WTC11 (cell line): ENCODE results near the gene CADM1.

ENCODE experiments used
- CREB1 ChIP-seq: sonication (generic); formaldehyde crosslinking; IDR thresholded peaks from 2 replicates; pipeline ENCODE4 v1.8.0; 2023; ENCODE audit warnings: mild to moderate bottlenecking, missing genetic modification reagents
- JAZF1 ChIP-seq: fragments of 250-450 bp; sonication (Bioruptor Pico); IDR thresholded peaks from 2 replicates; pipeline ENCODE4 v1.9.0; 2021; ENCODE audit warnings: moderate library complexity, mild to moderate bottlenecking, inconsistent platforms
- NFE2L1 ChIP-seq: sonication (generic); formaldehyde crosslinking; IDR thresholded peaks from 2 replicates; pipeline ENCODE4 v1.8.1; 2023; ENCODE audit warnings: missing genetic modification reagents
- TEAD4 ChIP-seq: sonication (generic); formaldehyde crosslinking; IDR thresholded peaks from 2 replicates; pipeline ENCODE4 v1.8.0; 2022; ENCODE audit warnings: mild to moderate bottlenecking, missing genetic modification reagents
- ZNF121 ChIP-seq: sonication (generic); formaldehyde crosslinking; IDR thresholded peaks from 2 replicates; pipeline ENCODE4 v1.8.0; 2023; ENCODE audit warnings: missing genetic modification reagents
- ZNF138 ChIP-seq: sonication (generic); formaldehyde crosslinking; conservative IDR thresholded peaks from 2 replicates; pipeline ENCODE4 v1.8.1; 2022; ENCODE audit warnings: mild to moderate bottlenecking, moderate library complexity, missing genetic modification reagents
- ZNF219 ChIP-seq: sonication (generic); formaldehyde crosslinking; IDR thresholded peaks from 2 replicates; pipeline ENCODE4 v1.8.0; 2023; ENCODE audit warnings: missing genetic modification reagents, mild to moderate bottlenecking, borderline replicate concordance
- TF ChIP-seq, protein P1 (sequence below): fragments of 200-600 bp; IDR thresholded peaks from 2 replicates; pipeline ENCODE4 v1.8.0; 2022; ENCODE audit warnings: antibody characterized with exemption
- TF ChIP-seq, protein P2 (sequence below): sonication (generic); formaldehyde crosslinking; conservative IDR thresholded peaks from 2 replicates; pipeline ENCODE4 v1.8.1; 2023; ENCODE audit warnings: mild to moderate bottlenecking, low read depth, missing genetic modification reagents, moderate library complexity
- TF ChIP-seq, protein P3 (sequence below): sonication (generic); formaldehyde crosslinking; conservative IDR thresholded peaks from 2 replicates; pipeline ENCODE4 v1.8.1; 2022; ENCODE audit warnings: mild to moderate bottlenecking, missing genetic modification reagents
- TF ChIP-seq, protein P4 (sequence below): sonication (generic); formaldehyde crosslinking; IDR thresholded peaks from 2 replicates; pipeline ENCODE4 v1.8.1; 2022; ENCODE audit warnings: low read depth, mild to moderate bottlenecking, moderate library complexity, missing genetic modification reagents, borderline replicate concordance
- TF ChIP-seq, protein P5 (sequence below): sonication (generic); formaldehyde crosslinking; IDR thresholded peaks from 2 replicates; pipeline ENCODE4 v1.8.1; 2023; ENCODE audit warnings: mild to moderate bottlenecking, moderate library complexity, missing genetic modification reagents

DNA sequence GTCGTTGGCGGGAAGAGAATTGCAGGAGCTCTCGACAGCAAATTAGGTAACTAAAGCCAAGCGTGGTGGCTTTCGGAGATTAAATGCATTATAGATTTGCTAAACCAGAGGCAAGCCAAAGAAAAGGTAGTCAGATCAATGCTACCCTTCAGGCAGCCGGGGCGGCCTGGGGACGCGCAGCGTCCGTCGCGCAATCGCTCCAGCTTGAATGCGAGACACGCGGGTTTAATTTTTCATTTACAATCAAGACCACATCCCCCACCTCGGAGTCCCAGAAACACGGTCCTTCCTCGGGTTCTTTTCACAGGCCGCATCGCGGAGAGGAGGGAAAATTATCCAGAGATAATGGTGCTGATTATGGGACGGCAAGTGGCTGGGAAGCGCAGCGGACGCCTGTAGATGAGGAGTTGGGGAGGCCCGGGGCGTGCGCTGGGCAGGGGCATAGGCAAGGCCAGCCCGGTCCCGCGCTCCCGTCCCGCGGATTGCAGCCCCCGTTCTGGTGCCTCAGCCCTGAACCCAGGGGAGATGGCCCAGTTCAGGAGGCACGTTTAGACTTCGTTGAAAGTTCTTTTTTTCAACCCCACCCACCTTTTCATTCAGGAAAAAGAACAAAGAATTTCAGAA, 350.4 kb downstream of the CADM1 start:
- TF ChIP-seq ZNF138 (CRISPR knock-in tag) (no peak), ZNF121 (CRISPR knock-in tag) (no peak), JAZF1 (CRISPR knock-in tag) (no peak), ZNF219 (CRISPR knock-in tag) (no peak), CREB1 (CRISPR knock-in tag) (no peak), NFE2L1 (no peak), TEAD4 (CRISPR knock-in tag) (no peak)
- TF ChIP-seq, protein P1, sequence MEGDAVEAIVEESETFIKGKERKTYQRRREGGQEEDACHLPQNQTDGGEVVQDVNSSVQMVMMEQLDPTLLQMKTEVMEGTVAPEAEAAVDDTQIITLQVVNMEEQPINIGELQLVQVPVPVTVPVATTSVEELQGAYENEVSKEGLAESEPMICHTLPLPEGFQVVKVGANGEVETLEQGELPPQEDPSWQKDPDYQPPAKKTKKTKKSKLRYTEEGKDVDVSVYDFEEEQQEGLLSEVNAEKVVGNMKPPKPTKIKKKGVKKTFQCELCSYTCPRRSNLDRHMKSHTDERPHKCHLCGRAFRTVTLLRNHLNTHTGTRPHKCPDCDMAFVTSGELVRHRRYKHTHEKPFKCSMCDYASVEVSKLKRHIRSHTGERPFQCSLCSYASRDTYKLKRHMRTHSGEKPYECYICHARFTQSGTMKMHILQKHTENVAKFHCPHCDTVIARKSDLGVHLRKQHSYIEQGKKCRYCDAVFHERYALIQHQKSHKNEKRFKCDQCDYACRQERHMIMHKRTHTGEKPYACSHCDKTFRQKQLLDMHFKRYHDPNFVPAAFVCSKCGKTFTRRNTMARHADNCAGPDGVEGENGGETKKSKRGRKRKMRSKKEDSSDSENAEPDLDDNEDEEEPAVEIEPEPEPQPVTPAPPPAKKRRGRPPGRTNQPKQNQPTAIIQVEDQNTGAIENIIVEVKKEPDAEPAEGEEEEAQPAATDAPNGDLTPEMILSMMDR: no peak
- TF ChIP-seq, protein P2, sequence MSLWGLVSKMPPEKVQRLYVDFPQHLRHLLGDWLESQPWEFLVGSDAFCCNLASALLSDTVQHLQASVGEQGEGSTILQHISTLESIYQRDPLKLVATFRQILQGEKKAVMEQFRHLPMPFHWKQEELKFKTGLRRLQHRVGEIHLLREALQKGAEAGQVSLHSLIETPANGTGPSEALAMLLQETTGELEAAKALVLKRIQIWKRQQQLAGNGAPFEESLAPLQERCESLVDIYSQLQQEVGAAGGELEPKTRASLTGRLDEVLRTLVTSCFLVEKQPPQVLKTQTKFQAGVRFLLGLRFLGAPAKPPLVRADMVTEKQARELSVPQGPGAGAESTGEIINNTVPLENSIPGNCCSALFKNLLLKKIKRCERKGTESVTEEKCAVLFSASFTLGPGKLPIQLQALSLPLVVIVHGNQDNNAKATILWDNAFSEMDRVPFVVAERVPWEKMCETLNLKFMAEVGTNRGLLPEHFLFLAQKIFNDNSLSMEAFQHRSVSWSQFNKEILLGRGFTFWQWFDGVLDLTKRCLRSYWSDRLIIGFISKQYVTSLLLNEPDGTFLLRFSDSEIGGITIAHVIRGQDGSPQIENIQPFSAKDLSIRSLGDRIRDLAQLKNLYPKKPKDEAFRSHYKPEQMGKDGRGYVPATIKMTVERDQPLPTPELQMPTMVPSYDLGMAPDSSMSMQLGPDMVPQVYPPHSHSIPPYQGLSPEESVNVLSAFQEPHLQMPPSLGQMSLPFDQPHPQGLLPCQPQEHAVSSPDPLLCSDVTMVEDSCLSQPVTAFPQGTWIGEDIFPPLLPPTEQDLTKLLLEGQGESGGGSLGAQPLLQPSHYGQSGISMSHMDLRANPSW (CRISPR knock-in tag): no peak
- TF ChIP-seq, protein P3, sequence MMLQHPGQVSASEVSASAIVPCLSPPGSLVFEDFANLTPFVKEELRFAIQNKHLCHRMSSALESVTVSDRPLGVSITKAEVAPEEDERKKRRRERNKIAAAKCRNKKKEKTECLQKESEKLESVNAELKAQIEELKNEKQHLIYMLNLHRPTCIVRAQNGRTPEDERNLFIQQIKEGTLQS: no peak
- TF ChIP-seq, protein P4, sequence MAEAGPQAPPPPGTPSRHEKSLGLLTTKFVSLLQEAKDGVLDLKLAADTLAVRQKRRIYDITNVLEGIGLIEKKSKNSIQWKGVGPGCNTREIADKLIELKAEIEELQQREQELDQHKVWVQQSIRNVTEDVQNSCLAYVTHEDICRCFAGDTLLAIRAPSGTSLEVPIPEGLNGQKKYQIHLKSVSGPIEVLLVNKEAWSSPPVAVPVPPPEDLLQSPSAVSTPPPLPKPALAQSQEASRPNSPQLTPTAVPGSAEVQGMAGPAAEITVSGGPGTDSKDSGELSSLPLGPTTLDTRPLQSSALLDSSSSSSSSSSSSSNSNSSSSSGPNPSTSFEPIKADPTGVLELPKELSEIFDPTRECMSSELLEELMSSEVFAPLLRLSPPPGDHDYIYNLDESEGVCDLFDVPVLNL (CRISPR knock-in tag): no peak
- TF ChIP-seq, protein P5, sequence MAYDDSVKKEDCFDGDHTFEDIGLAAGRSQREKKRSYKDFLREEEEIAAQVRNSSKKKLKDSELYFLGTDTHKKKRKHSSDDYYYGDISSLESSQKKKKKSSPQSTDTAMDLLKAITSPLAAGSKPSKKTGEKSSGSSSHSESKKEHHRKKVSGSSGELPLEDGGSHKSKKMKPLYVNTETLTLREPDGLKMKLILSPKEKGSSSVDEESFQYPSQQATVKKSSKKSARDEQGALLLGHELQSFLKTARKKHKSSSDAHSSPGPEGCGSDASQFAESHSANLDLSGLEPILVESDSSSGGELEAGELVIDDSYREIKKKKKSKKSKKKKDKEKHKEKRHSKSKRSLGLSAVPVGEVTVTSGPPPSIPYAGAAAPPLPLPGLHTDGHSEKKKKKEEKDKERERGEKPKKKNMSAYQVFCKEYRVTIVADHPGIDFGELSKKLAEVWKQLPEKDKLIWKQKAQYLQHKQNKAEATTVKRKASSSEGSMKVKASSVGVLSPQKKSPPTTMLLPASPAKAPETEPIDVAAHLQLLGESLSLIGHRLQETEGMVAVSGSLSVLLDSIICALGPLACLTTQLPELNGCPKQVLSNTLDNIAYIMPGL (CRISPR knock-in tag): no peak
